Activated CD4-positive, alpha-beta T cell treated with anti-CD3 and anti-CD28 coated beads for 36 hours (primary cell): ENCODE data around the gene RNASE9. TPM values are rescaled to one million over a fixed set of nuclear protein-coding genes. Genes with fewer than 3 reads are reported as not detected.
"Not testable (repeated sequence)": the region's sequence is repeated elsewhere in the genome, so short reads cannot be mapped to it uniquely, and the experiment has no call there.

Source experiments
- ATAC-seq: fragments of 200-7000 bp; cut with Tn5 transposase; one replicate; pipeline ENCODE4 v1.10.0; 2021; ENCODE audit warnings: mild to moderate bottlenecking, moderate library complexity
- CTCF ChIA-PET: fragments of 350-600 bp; sonication (Branson Sonifier 250); formaldehyde crosslinking; loops from one replicate; lab custom pipeline; 2021; ENCODE audit warnings: antibody characterized with exemption; lab: Charles Lee
- POLR2A ChIA-PET: fragments of 350-600 bp; sonication (Branson Sonifier 250); formaldehyde crosslinking; loops from one replicate; lab custom pipeline; 2021; ENCODE audit warnings: antibody characterized with exemption, inconsistent platforms; lab: Charles Lee
- DNase-seq: peaks from one replicate; pipeline ENCODE4 v3.0.0-alpha.2; 2020
- H3K27ac Mint-ChIP-seq: one replicate; pipeline ENCODE4 v1.8.0; 2021; ENCODE audit warnings: mixed read lengths
- H3K27me3 Mint-ChIP-seq: one replicate; pipeline ENCODE4 v1.8.0; 2021; ENCODE audit warnings: mixed read lengths
- H3K36me3 Mint-ChIP-seq: one replicate; pipeline ENCODE4 v1.8.0; 2021; ENCODE audit warnings: low read depth, mixed read lengths
- H3K4me1 Mint-ChIP-seq: one replicate; pipeline ENCODE4 v1.8.0; 2021; ENCODE audit warnings: mixed read lengths
- H3K4me3 Mint-ChIP-seq: one replicate; pipeline ENCODE4 v1.8.0; 2021; ENCODE audit warnings: mild to moderate bottlenecking, moderate library complexity, mixed read lengths
- H3K9me3 Mint-ChIP-seq: one replicate; pipeline ENCODE4 v1.8.0; 2021; ENCODE audit warnings: low read depth, mixed read lengths
- intact Hi-C, 2 experiments: fragments of 100-400 bp; cut with DNase I in 1 of 2; cut with micrococcal nuclease in 1 of 2; formaldehyde crosslinking; loops; one replicate each; pipeline versions ENCODE4 v1.14.2 to v1.15.1; 2022 to 2024; cut with DNase I, micrococcal nuclease
- total RNA-seq, 2 experiments: library from RNA; stranded (reverse); gene quantifications; one replicate each; pipeline ENCODE4 v1.2.3, GENCODE V29; 2021

The RNASE9 gene
- total RNA-seq, 2 experiments from 2014 or later = not detected

DNA sequence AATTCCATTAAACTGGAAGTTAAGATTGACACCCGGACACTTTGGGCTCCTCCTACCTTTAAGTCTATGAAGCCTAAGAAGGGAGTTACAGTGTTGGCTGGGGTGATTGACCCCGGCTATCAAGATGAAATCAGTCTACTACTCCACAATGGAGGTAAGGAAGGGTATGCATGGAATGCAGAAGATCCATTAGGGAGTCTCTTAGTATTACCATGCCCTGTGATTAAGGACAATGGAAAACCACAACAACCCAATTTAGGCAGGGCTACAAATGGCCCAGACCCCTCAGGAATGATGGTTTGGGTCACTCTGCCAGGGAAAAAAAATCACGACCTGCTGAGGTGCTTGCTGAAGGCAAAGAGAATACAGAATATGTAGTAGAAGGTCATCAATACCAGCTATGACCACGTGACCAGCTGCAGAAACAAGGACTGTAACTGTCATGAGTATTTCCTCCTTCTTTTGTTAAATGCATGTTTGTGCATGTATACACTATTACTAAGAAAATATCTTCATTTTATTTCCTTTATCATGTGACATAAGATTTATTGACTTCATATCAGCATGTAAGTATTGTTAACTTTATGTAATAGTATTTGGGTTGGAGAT lies 11.6 kb upstream of the RNASE9 start:
- H3K27me3 Mint-ChIP-seq, H3K27ac Mint-ChIP-seq, CTCF ChIA-PET, intact Hi-C loops, H3K4me3 Mint-ChIP-seq, ATAC-seq, POLR2A ChIA-PET, DNase-seq, H3K36me3 Mint-ChIP-seq, H3K9me3 Mint-ChIP-seq, H3K4me1 Mint-ChIP-seq: not testable (repeated sequence)

DNA sequence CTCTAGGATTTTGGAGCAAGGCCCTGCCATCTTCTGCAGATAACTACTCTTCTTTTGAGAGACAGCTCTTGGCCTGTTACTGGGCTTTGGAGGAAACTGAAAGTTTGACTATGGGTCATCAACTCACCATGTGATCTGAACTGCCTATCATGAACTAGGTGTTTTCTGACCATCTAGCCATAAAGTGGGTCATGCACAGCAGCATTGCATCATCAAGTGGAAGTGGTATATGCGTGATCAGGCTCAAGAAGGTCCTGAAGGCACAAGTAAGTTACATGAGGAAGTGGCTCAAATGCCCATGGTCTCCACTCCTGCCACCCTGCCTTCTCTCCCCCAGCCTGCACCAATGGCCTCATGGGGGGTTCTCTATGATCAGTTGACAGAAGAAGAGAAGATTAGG lies 9.9 kb upstream of the RNASE9 start:
- CTCF ChIA-PET = interaction anchor here (0.7 kb wide), 1 partner anchor 105 kb away, joined by 3 read pairs; no protein-coding TSS in a partner anchor
- ATAC-seq, H3K27ac Mint-ChIP-seq, H3K36me3 Mint-ChIP-seq, H3K9me3 Mint-ChIP-seq, DNase-seq, H3K4me1 Mint-ChIP-seq, H3K4me3 Mint-ChIP-seq, POLR2A ChIA-PET, H3K27me3 Mint-ChIP-seq, intact Hi-C loops: not testable (repeated sequence)

DNA sequence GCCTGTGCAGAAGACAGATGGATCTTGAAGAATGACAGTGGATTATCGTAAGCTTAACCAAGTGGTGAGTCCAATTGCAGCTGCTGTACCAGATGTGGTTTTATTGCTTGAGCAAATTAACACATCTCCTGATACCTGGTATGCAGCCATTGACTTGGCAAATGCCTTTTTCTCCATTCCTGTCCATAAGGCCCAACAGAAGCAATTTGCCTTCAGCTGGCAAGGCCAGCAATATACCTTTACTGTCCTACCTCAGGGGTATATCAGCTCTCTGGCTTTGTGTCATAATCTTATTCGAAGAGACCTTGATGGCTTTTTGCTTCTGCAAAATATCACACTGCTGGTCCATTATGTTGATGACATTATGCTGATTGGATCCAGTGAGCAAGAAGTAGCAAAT lies 9.0 kb upstream of the RNASE9 start:
- CTCF ChIA-PET, H3K36me3 Mint-ChIP-seq, POLR2A ChIA-PET, H3K4me1 Mint-ChIP-seq, H3K9me3 Mint-ChIP-seq, H3K4me3 Mint-ChIP-seq, H3K27ac Mint-ChIP-seq, ATAC-seq, DNase-seq, H3K27me3 Mint-ChIP-seq, intact Hi-C loops: not testable (repeated sequence)

DNA sequence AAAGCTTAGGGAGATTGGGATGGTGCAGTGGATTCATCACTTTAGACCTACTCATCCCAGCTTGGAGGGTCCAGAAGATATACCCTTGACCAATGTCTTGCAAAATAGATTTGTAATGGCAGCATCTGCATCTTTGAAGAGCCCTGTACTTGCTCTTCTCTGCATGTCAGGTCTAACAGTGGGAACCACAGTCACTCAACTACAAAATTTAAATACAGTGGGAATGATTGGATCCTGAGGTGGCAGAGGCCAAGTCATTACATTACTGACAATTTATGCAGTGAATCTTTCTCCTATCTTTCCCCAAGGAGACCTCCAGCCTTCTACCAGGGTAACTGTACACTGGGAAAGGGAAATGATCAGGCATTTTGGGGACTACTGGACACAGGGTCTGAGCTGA lies 8.2 kb upstream of the RNASE9 start:
- Mint-ChIP-seq H3K27me3 (no peaks in the 10 kb centered on the region), H3K9me3 (peaks cover 4% of the 10 kb centered on the region), H3K36me3 (no peaks in the 10 kb centered on the region), H3K27ac (no peak overlapping the region), H3K4me1 (peaks cover 8% of the 10 kb centered on the region), H3K4me3 (no peak overlapping the region)
- intact Hi-C loops = no loop called here
- DNase-seq = no peak
- ATAC-seq = no peak
- CTCF ChIA-PET = no interaction called here
- POLR2A ChIA-PET = no interaction called here

DNA sequence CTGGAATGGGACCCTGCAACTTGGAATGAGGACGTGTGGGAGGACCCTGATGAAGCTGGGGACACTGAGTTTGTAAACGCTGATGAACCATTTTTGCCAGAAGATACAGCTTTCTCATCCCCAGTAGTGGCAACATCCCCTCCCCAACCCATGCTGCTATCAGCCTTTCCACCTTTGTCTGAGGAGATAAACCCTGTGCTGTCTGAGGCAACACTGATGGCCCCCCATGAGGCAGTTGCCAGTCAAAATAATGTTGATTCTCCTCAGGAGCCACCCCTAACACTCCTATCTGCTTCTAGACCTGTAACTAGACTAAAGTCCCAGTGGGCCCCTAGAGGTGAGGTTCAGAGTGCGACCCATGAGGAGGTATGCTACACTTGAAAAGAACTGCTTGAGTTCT lies 7.5 kb upstream of the RNASE9 start:
- no peak overlapping the region for H3K27ac Mint-ChIP-seq
- POLR2A ChIA-PET = no interaction called here
- no peak for DNase-seq
- H3K9me3 Mint-ChIP-seq = peaks cover 4% of the 10 kb centered on the region
- intact Hi-C loops = no loop called here
- H3K4me3 Mint-ChIP-seq = no peak overlapping the region
- CTCF ChIA-PET = no interaction called here
- H3K27me3 Mint-ChIP-seq = no peaks in the 10 kb centered on the region
- H3K4me1 Mint-ChIP-seq = peaks cover 8% of the 10 kb centered on the region
- no peak for ATAC-seq
- H3K36me3 Mint-ChIP-seq = no peaks in the 10 kb centered on the region

DNA sequence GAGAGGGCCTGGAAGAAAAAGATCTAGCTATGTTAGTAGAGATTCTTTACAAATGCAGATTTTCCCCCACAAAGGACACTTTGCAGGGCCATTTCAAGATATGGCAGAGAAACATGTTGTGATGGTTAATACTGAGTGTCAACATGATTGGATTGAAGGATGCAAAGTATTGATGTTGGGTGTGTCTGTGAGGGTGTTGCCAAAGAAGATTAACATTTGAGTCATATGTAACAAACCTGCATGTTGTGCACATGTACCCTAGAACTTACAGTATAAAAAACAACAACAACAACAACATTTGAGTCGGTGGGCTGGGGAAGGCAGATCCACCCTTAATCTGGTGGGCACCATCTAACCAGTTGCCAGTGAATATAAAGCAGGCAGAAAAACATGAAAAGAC lies 6.4 kb upstream of the RNASE9 start:
- H3K4me3 Mint-ChIP-seq, H3K27ac Mint-ChIP-seq, POLR2A ChIA-PET, H3K27me3 Mint-ChIP-seq, ATAC-seq, DNase-seq, CTCF ChIA-PET, intact Hi-C loops, H3K4me1 Mint-ChIP-seq, H3K9me3 Mint-ChIP-seq, H3K36me3 Mint-ChIP-seq: not testable (repeated sequence)

DNA sequence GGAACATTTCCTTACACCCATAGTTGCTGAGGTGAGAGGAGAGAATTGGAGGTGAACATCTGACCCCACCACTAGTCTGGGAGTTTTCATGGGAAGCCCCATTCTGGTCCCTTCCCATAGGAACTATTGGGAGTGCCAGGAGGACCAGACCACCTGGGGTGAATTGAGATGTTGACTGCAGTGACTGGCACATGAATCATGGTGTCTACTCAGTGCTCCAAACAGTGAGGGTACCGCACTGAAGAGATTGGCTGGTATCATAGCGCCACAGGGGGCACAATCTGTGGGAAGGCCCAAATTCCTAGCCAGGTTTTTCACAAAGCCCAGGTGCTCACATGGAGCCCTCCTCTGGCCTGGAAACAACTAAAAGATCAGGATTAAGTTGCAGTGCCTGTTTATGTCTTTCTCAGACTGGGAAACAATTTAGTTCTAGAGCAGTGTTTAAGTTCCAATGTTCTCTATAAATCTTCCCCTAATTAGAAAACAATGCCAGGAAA lies 3.7 kb upstream of the RNASE9 start:
- no peak for DNase-seq
- Mint-ChIP-seq H3K4me3 (no peak overlapping the region), H3K36me3 (no peaks in the 10 kb centered on the region), H3K4me1 (peaks cover 8% of the 10 kb centered on the region), H3K27ac (no peak overlapping the region), H3K9me3 (peaks cover 4% of the 10 kb centered on the region), H3K27me3 (no peaks in the 10 kb centered on the region)
- intact Hi-C loops = no loop called here
- ChIA-PET POLR2A (no interaction called here), CTCF (no interaction called here)
- no peak for ATAC-seq

DNA sequence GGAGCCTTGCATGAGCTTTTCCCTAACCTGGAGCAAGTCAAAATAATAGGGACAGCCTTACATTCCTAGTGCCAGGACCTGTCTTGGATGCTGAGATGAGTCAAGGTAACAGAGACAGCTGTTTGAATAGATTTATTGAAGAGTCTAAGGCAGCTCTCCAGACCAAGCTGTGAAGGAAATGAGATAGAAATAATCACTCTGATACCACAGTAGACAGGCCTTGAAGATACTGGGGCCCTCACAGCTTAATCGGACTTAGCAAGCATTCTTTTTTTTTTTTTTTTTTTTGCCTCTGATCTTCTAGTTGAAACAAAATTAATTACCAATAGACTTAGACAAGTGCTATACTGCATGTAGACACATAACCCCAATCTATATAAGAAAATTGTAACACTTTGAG lies 3.1 kb upstream of the RNASE9 start:
- Mint-ChIP-seq H3K4me3 (no peak overlapping the region), H3K27me3 (no peaks in the 10 kb centered on the region), H3K27ac (no peak overlapping the region), H3K36me3 (no peaks in the 10 kb centered on the region), H3K4me1 (peaks cover 8% of the 10 kb centered on the region), H3K9me3 (peaks cover 4% of the 10 kb centered on the region)
- CTCF ChIA-PET = no interaction called here
- DNase-seq (no peak), ATAC-seq (no peak)
- intact Hi-C loops = no loop called here
- POLR2A ChIA-PET = no interaction called here

DNA sequence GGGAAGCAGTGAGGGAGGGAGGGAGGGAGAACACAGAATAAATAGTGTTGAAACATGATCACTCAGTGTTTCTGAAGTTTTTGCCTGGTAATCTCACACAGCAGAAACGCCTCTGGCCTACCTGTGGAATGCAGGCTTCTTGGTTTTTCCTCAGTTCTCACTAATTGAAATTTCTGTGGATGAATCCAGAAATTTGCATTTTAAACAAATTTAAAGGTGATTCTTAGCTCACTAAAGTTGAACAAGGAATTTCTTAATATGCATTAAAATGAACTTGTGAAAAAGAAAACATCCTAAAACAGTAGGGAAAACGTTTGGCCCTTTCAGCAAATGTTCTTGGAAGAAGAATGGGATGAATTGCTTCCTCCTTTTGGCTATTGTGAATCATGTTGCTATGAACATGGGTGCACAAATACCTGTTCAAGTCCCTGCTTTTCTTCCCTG lies 1.4 kb downstream of the RNASE9 start:
- Mint-ChIP-seq H3K4me3 (no peak overlapping the region), H3K4me1 (no peaks in the 10 kb centered on the region), H3K36me3 (no peaks in the 10 kb centered on the region), H3K27me3 (no peaks in the 10 kb centered on the region), H3K9me3 (no peaks in the 10 kb centered on the region), H3K27ac (no peak overlapping the region)
- DNase-seq = no peak
- ChIA-PET POLR2A (no interaction called here), CTCF (no interaction called here)
- intact Hi-C loops = no loop called here
- no peak for ATAC-seq

DNA sequence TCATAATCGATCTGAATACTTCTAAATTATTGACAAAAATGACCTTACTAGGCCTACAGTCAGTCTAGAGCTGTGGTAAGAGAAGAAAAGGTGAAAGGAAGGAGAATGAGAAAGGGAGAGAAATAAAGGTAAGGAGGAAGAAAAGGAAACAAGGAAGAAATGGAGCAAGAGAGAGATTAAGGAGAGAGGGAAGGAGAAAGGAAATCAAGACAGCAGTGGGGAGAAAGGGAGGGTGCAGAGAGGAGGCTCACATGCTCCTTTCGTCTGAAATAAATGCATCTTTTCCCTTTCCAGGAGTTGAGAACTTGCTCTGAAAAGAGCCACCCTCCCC lies 3.7 kb downstream of the RNASE9 start:
- intact Hi-C loops = no loop called here
- no peaks in the 10 kb centered on the region for H3K9me3 Mint-ChIP-seq
- H3K27me3 Mint-ChIP-seq = no peaks in the 10 kb centered on the region

DNA sequence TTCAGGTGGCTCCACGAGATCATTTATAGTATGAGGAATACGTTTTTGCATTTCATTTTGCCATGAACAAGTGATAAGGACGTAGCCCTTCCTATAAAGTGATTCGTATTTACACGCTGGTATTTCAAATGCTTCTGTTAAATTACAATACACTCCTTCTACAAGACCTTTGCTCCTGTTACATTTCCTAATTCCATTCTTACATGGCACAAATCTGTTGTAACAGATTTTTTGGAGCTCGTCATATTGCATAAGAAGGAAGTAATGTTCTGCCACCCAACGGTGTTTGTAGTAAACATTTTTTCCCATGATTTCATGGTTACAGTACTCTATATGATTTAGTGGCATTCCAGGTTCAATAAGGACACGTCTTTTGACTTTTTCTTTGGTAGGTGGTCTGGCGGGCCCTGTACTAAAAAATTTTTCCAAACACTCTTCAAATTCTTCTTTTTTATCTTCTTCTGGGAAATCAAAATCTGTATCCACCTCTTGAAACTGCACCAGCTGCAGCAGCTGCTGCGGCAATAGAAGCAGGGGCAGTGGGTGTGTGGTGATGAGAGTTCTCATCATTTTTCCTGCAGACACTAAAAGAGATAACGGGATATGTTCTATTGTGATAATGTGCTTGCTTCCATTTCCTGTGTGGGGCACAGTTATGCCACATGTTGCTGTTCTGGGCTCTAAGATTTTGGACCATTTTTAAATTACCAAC lies 4.2 kb downstream of the RNASE9 start:
- no peaks in the 10 kb centered on the region for H3K27me3 Mint-ChIP-seq
- ChIA-PET CTCF (interaction anchor here (0.7 kb wide), 1 partner anchor 758 kb away, joined by 3 read pairs; no protein-coding TSS in a partner anchor), POLR2A (no interaction called here)
- H3K27ac Mint-ChIP-seq = no peak overlapping the region
- H3K36me3 Mint-ChIP-seq = no peaks in the 10 kb centered on the region
- intact Hi-C loops = no loop called here
- H3K9me3 Mint-ChIP-seq = no peaks in the 10 kb centered on the region
- ATAC-seq (no peak), DNase-seq (no peak)
- no peaks in the 10 kb centered on the region for H3K4me1 Mint-ChIP-seq
- H3K4me3 Mint-ChIP-seq = no peak overlapping the region

More for the DNA sequence above, 3.7 kb downstream of the RNASE9 start:
- Mint-ChIP-seq H3K4me1 (no peaks in the 10 kb centered on the region), H3K36me3 (no peaks in the 10 kb centered on the region), H3K27ac (no peak overlapping the region), H3K4me3 (no peak overlapping the region)
- no peak for ATAC-seq
- no peak for DNase-seq
- CTCF ChIA-PET = no interaction called here
- POLR2A ChIA-PET = no interaction called here

DNA sequence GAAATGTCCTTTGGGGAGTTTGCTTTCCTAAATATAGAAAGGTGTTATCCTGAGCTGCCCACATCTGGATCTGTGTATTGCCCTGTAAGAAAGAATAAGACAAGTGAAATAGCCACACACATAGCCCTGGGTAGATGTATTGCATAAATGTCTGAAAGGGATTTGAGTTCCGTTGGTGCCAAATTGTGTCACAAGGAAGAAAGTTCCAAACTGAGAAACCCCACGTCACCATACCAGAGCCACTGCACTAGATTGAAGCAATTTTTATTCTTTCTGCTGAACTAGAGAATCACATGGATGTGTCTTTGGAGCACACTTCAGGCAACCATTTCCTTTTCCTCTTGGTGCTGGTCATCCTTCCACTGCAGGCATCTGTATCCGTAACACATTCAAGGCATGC lies 5.0 kb downstream of the RNASE9 start:
- CTCF ChIA-PET = interaction anchor here (0.9 kb wide), 1 partner anchor 25 kb away, joined by 3 read pairs; no protein-coding TSS in a partner anchor
- POLR2A ChIA-PET = no interaction called here
- intact Hi-C loops = no loop called here
- no peaks in the 10 kb centered on the region for H3K9me3 Mint-ChIP-seq
- no peak for DNase-seq
- no peak overlapping the region for H3K27ac Mint-ChIP-seq
- no peak overlapping the region for H3K4me3 Mint-ChIP-seq
- H3K36me3 Mint-ChIP-seq = no peaks in the 10 kb centered on the region
- ATAC-seq = no peak
- no peaks in the 10 kb centered on the region for H3K27me3 Mint-ChIP-seq
- no peaks in the 10 kb centered on the region for H3K4me1 Mint-ChIP-seq
